ENCODE data around the gene LTBP1. TPM values are rescaled to one million over a fixed set of nuclear protein-coding genes. Genes with fewer than 3 reads are reported as not detected.

The LTBP1 gene
- total and polyA plus RNA-seq, 2 experiments from 2014 or later = 15.7 to 49.8 TPM

DNA sequence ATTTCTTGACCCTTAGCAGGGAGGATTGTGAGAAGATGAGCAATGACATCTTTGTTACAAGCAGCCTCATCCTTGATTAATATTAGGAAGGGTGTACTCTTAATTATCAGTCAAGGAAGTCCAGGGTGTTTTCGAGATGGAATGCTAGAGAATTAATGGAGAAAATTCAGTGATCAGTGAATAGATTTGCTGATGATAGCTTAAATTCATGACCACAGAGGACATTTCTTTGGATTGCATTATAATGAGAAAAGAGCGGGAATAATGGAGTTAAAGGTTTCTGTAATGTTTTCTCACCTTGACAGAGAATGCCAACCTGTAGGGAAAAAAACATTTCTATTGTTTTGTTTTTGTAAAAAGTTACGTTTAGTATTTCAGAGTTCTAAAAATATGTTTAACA, 249.9 kb downstream of the LTBP1 start:
- Histone ChIP-seq H3K79me2 (replicated peaks; ENCODE audit: insufficient read depth) (no peaks in the 10 kb centered on the region), H3K4me1 (ENCODE audit: insufficient read depth) (peaks cover 12% of the 10 kb centered on the region; the same call in 1 of the 2 replicates), H3K27ac (ENCODE audit: low read depth) (no peak overlapping the region), H3F3A (replicated peaks; ENCODE audit: low read depth) (no peaks in the 10 kb centered on the region), H3K4me3 (no peak overlapping the region), H4K20me1 (replicated peaks; ENCODE audit: insufficient read depth) (no peaks in the 10 kb centered on the region), H3K36me3 (ENCODE audit: insufficient read depth) (no peaks in the 10 kb centered on the region), H3K27me3 (ENCODE audit: insufficient read depth) (no peaks in the 10 kb centered on the region), H3K4me2 (no peak overlapping the region), H3K9me2 (ENCODE audit: insufficient read depth) (no peaks in the 10 kb centered on the region), H2AFZ (no peak overlapping the region)
- no peaks in the 10 kb centered on the region; the same call in 2 of the 3 replicates for H3K9me3 Mint-ChIP-seq
- H3K4me1 Mint-ChIP-seq = peaks cover 14% of the 10 kb centered on the region; the same call in 2 of the 3 replicates
- H3K27ac Mint-ChIP-seq = no peak overlapping the region
- DNase-seq (ENCODE audit: low spot score) (no peak), ATAC-seq (no peak)
- H3K36me3 Mint-ChIP-seq (ENCODE audit: low read depth) = peaks cover 2% of the 10 kb centered on the region; the same call in 1 of the 3 replicates
- no peaks in the 10 kb centered on the region for H3K27me3 Mint-ChIP-seq (ENCODE audit: insufficient read depth, low read depth, poor library complexity)
- TF ChIP-seq EZH2phosphoT487 (IDR thresholded peaks at IDR 0.05; ENCODE audit: unreplicated experiment) (no peak), EZH2 (IDR thresholded peaks at IDR 0.05; ENCODE audit: low read depth, unreplicated experiment) (no peak), CREB1 (CRISPR knock-in tag; IDR thresholded peaks at IDR 0.05; ENCODE audit: low read depth) (no peak), NANOG (IDR thresholded peaks at IDR 0.05; ENCODE audit: borderline replicate concordance) (no peak), JUNB (IDR thresholded peaks at IDR 0.05; ENCODE audit: unreplicated experiment) (no peak), STAT1 (IDR thresholded peaks at IDR 0.05; ENCODE audit: unreplicated experiment) (no peak), ZNF114 (CRISPR knock-in tag; IDR thresholded peaks at IDR 0.05) (no peak), POLR2AphosphoS5 (IDR thresholded peaks at IDR 0.05; ENCODE audit: low read depth) (no peak), ZNF331 (CRISPR knock-in tag; IDR thresholded peaks at IDR 0.05; ENCODE audit: low read depth) (no peak)
- TF ChIP-seq, protein P1, sequence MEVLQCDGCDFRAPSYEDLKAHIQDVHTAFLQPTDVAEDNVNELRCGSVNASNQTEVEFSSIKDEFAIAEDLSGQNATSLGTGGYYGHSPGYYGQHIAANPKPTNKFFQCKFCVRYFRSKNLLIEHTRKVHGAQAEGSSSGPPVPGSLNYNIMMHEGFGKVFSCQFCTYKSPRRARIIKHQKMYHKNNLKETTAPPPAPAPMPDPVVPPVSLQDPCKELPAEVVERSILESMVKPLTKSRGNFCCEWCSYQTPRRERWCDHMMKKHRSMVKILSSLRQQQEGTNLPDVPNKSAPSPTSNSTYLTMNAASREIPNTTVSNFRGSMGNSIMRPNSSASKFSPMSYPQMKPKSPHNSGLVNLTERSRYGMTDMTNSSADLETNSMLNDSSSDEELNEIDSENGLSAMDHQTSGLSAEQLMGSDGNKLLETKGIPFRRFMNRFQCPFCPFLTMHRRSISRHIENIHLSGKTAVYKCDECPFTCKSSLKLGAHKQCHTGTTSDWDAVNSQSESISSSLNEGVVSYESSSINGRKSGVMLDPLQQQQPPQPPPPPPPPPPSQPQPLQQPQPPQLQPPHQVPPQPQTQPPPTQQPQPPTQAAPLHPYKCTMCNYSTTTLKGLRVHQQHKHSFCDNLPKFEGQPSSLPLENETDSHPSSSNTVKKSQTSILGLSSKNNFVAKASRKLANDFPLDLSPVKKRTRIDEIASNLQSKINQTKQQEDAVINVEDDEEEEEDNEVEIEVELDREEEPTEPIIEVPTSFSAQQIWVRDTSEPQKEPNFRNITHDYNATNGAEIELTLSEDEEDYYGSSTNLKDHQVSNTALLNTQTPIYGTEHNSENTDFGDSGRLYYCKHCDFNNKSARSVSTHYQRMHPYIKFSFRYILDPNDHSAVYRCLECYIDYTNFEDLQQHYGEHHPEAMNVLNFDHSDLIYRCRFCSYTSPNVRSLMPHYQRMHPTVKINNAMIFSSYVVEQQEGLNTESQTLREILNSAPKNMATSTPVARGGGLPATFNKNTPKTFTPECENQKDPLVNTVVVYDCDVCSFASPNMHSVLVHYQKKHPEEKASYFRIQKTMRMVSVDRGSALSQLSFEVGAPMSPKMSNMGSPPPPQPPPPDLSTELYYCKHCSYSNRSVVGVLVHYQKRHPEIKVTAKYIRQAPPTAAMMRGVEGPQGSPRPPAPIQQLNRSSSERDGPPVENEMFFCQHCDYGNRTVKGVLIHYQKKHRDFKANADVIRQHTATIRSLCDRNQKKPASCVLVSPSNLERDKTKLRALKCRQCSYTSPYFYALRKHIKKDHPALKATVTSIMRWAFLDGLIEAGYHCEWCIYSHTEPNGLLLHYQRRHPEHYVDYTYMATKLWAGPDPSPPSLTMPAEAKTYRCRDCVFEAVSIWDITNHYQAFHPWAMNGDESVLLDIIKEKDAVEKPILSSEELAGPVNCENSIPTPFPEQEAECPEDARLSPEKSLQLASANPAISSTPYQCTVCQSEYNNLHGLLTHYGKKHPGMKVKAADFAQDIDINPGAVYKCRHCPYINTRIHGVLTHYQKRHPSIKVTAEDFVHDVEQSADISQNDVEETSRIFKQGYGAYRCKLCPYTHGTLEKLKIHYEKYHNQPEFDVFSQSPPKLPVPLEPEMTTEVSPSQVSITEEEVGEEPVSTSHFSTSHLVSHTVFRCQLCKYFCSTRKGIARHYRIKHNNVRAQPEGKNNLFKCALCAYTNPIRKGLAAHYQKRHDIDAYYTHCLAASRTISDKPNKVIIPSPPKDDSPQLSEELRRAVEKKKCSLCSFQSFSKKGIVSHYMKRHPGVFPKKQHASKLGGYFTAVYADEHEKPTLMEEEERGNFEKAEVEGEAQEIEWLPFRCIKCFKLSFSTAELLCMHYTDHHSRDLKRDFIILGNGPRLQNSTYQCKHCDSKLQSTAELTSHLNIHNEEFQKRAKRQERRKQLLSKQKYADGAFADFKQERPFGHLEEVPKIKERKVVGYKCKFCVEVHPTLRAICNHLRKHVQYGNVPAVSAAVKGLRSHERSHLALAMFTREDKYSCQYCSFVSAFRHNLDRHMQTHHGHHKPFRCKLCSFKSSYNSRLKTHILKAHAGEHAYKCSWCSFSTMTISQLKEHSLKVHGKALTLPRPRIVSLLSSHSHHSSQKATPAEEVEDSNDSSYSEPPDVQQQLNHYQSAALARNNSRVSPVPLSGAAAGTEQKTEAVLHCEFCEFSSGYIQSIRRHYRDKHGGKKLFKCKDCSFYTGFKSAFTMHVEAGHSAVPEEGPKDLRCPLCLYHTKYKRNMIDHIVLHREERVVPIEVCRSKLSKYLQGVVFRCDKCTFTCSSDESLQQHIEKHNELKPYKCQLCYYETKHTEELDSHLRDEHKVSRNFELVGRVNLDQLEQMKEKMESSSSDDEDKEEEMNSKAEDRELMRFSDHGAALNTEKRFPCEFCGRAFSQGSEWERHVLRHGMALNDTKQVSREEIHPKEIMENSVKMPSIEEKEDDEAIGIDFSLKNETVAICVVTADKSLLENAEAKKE (CRISPR knock-in tag; IDR thresholded peaks at IDR 0.05) = no peak
- TF ChIP-seq, protein P2, sequence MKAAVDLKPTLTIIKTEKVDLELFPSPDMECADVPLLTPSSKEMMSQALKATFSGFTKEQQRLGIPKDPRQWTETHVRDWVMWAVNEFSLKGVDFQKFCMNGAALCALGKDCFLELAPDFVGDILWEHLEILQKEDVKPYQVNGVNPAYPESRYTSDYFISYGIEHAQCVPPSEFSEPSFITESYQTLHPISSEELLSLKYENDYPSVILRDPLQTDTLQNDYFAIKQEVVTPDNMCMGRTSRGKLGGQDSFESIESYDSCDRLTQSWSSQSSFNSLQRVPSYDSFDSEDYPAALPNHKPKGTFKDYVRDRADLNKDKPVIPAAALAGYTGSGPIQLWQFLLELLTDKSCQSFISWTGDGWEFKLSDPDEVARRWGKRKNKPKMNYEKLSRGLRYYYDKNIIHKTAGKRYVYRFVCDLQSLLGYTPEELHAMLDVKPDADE (IDR thresholded peaks at IDR 0.05) = no peak
- TF ChIP-seq, protein P3, sequence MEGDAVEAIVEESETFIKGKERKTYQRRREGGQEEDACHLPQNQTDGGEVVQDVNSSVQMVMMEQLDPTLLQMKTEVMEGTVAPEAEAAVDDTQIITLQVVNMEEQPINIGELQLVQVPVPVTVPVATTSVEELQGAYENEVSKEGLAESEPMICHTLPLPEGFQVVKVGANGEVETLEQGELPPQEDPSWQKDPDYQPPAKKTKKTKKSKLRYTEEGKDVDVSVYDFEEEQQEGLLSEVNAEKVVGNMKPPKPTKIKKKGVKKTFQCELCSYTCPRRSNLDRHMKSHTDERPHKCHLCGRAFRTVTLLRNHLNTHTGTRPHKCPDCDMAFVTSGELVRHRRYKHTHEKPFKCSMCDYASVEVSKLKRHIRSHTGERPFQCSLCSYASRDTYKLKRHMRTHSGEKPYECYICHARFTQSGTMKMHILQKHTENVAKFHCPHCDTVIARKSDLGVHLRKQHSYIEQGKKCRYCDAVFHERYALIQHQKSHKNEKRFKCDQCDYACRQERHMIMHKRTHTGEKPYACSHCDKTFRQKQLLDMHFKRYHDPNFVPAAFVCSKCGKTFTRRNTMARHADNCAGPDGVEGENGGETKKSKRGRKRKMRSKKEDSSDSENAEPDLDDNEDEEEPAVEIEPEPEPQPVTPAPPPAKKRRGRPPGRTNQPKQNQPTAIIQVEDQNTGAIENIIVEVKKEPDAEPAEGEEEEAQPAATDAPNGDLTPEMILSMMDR (conservative IDR thresholded peaks at IDR 0.05; ENCODE audit: low read depth in 2 of 2) = no peak
- TF ChIP-seq, protein P4, sequence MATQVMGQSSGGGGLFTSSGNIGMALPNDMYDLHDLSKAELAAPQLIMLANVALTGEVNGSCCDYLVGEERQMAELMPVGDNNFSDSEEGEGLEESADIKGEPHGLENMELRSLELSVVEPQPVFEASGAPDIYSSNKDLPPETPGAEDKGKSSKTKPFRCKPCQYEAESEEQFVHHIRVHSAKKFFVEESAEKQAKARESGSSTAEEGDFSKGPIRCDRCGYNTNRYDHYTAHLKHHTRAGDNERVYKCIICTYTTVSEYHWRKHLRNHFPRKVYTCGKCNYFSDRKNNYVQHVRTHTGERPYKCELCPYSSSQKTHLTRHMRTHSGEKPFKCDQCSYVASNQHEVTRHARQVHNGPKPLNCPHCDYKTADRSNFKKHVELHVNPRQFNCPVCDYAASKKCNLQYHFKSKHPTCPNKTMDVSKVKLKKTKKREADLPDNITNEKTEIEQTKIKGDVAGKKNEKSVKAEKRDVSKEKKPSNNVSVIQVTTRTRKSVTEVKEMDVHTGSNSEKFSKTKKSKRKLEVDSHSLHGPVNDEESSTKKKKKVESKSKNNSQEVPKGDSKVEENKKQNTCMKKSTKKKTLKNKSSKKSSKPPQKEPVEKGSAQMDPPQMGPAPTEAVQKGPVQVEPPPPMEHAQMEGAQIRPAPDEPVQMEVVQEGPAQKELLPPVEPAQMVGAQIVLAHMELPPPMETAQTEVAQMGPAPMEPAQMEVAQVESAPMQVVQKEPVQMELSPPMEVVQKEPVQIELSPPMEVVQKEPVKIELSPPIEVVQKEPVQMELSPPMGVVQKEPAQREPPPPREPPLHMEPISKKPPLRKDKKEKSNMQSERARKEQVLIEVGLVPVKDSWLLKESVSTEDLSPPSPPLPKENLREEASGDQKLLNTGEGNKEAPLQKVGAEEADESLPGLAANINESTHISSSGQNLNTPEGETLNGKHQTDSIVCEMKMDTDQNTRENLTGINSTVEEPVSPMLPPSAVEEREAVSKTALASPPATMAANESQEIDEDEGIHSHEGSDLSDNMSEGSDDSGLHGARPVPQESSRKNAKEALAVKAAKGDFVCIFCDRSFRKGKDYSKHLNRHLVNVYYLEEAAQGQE (IDR thresholded peaks at IDR 0.05; ENCODE audit: unreplicated experiment) = no peak
- H3K4me3 Mint-ChIP-seq = no peak overlapping the region

Measured in GM23338 (cell line).